ENCODE measurements around the gene SHB. TPM values are rescaled to one million over a fixed set of nuclear protein-coding genes. Genes with fewer than 3 reads are reported as not detected.

SHB gene
- polyA plus RNA-seq, 1 donor (not counting 4 experiments of a cell fraction or from before 2014, with no cell fraction given), result 10.9 TPM

GRCh38 chr9:37903647-37904444, 165.2 kb downstream of the SHB start, which contains the start of gene SLC25A51:
Gene SLC25A51, minus strand, starts transcription at chr9:37904127. Its CDS starts 15,577 bp downstream, at chr9:37888550.
- Histone ChIP-seq H3K9me1 (ENCODE audit: control insufficient read depth, extremely low read depth, insufficient read depth, low read length) (no peaks in the 10 kb centered on the region), H3K4me3 (ENCODE audit: control insufficient read depth in 2 of 3, extremely low read depth in 1 of 3, insufficient read depth in 2 of 3, low read depth in 1 of 3, low read length in 3 of 3) (peak within 1 kb of the TSS; percentile 76 to 95 (median 93)), H3K27ac (ENCODE audit: control insufficient read depth, insufficient read depth, low read length) (peak within 1 kb of the TSS; percentile 80), H3K9ac (ENCODE audit: control insufficient read depth, extremely low read depth, insufficient read depth, low read length) (peak within 1 kb of the TSS; percentile 85), H3K36me3 (ENCODE audit: control insufficient read depth in 2 of 2, extremely low read depth in 1 of 2, insufficient read depth in 2 of 2, low read length in 2 of 2) (peaks cover 3 to 4% of the 10 kb centered on the region in 2 experiments), H3K4me1 (ENCODE audit: control insufficient read depth, extremely low read depth, insufficient read depth, low read length) (peaks cover 22% of the 10 kb centered on the region), H3K79me2 (ENCODE audit: control insufficient read depth, insufficient read depth, low read length) (peaks cover 35% of the 10 kb centered on the region), H4K20me1 (ENCODE audit: control insufficient read depth, extremely low read depth, insufficient read depth, low read length) (no peaks in the 10 kb centered on the region), H3K27me3 (ENCODE audit: control insufficient read depth, extremely low read depth, insufficient read depth, low read length) (no peaks in the 10 kb centered on the region), H2AFZ (ENCODE audit: control insufficient read depth, low read length) (peak within 1 kb of the TSS; percentile 86), H3K4me2 (ENCODE audit: control insufficient read depth, extremely low read depth, insufficient read depth, low read depth, low read length) (peak within 1 kb of the TSS; percentile 100), H3K9me3 (ENCODE audit: control insufficient read depth, low read depth, low read length) (no peaks in the 10 kb centered on the region)
- TF ChIP-seq CTCF (optimal IDR thresholded peaks at IDR 0.05 in 1 of 3, IDR thresholded peaks at IDR 0.05 in 1 of 3, conservative IDR thresholded peaks at IDR 0.05 in 1 of 3; ENCODE audit: extremely low read depth in 1 of 3, insufficient read depth in 2 of 3, low read length in 3 of 3), result peak; percentile 96 to 98 (median 97)
- no peak for TF ChIP-seq EZH2 (IDR thresholded peaks at IDR 0.05; ENCODE audit: low read length)
- FAIRE-seq (peak; percentile 76), DNase-seq (ENCODE audit: low read depth, low spot score) (peak; percentile 66)
- dilution Hi-C loops (cut with MboI; ENCODE audit: extremely low pct_ligation_motif_present, low sequenced_read_pairs), result no loop called here

GRCh38 chr9:37902796-37903646, 166.0 kb downstream of the SHB start:
- H3K36me3 ChIP-seq (ENCODE audit: control insufficient read depth in 2 of 2, extremely low read depth in 1 of 2, insufficient read depth in 2 of 2, low read length in 2 of 2), result peaks cover 4 to 5% of the 10 kb centered on the region in 2 experiments
- peak overlapping the region; percentile 85 for H3K9ac ChIP-seq (ENCODE audit: control insufficient read depth, extremely low read depth, insufficient read depth, low read length)
- H3K9me3 ChIP-seq (ENCODE audit: control insufficient read depth, low read depth, low read length), result no peaks in the 10 kb centered on the region
- peak overlapping the region; percentile 86 for H3K4me2 ChIP-seq (ENCODE audit: control insufficient read depth, extremely low read depth, insufficient read depth, low read depth, low read length)
- H3K27me3 ChIP-seq (ENCODE audit: control insufficient read depth, extremely low read depth, insufficient read depth, low read length), result no peaks in the 10 kb centered on the region
- dilution Hi-C loops (cut with MboI; ENCODE audit: extremely low pct_ligation_motif_present, low sequenced_read_pairs), result no loop called here
- TF ChIP-seq CTCF (optimal IDR thresholded peaks at IDR 0.05 in 1 of 3, IDR thresholded peaks at IDR 0.05 in 1 of 3, conservative IDR thresholded peaks at IDR 0.05 in 1 of 3; ENCODE audit: extremely low read depth in 1 of 3, insufficient read depth in 2 of 3, low read length in 3 of 3) (no peak), EZH2 (IDR thresholded peaks at IDR 0.05; ENCODE audit: low read length) (no peak)
- H4K20me1 ChIP-seq (ENCODE audit: control insufficient read depth, extremely low read depth, insufficient read depth, low read length), result no peaks in the 10 kb centered on the region
- peaks cover 22% of the 10 kb centered on the region for H3K4me1 ChIP-seq (ENCODE audit: control insufficient read depth, extremely low read depth, insufficient read depth, low read length)
- peak overlapping the region; percentile 80 for H3K27ac ChIP-seq (ENCODE audit: control insufficient read depth, insufficient read depth, low read length)
- DNase-seq (ENCODE audit: low read depth, low spot score) (no peak), FAIRE-seq (peak; percentile 71)
- H3K9me1 ChIP-seq (ENCODE audit: control insufficient read depth, extremely low read depth, insufficient read depth, low read length), result no peaks in the 10 kb centered on the region
- H3K4me3 ChIP-seq (ENCODE audit: control insufficient read depth in 2 of 3, extremely low read depth in 1 of 3, insufficient read depth in 2 of 3, low read depth in 1 of 3, low read length in 3 of 3), result peak overlapping the region; percentile 76 to 95 (median 93)
- peak overlapping the region; percentile 79 for H2AFZ ChIP-seq (ENCODE audit: control insufficient read depth, low read length)
- H3K79me2 ChIP-seq (ENCODE audit: control insufficient read depth, insufficient read depth, low read length), result peaks cover 35% of the 10 kb centered on the region
